OCI-LY1 (cell line): Measurements from ENCODE around the gene MSANTD4.

Experiments used
- EZH2 ChIP-seq: fragments of 200-600 bp; sonication (generic), shearing (Covaris generic); IDR thresholded peaks from 2 replicates; pipeline ENCODE4 v1.8.0; 2017; ENCODE audit warnings: borderline replicate concordance, mixed run types, mild to moderate bottlenecking, antibody characterized with exemption, low read length, moderate library complexity, mixed read lengths
- TF ChIP-seq, protein P1 (sequence below): fragments of 200-600 bp; sonication (generic), shearing (Covaris generic); IDR thresholded peaks from 2 replicates; pipeline ENCODE4 v1.5.1; 2017; ENCODE audit warnings: mild to moderate bottlenecking, antibody characterized with exemption, low read length, moderate library complexity, mixed read lengths

DNA sequence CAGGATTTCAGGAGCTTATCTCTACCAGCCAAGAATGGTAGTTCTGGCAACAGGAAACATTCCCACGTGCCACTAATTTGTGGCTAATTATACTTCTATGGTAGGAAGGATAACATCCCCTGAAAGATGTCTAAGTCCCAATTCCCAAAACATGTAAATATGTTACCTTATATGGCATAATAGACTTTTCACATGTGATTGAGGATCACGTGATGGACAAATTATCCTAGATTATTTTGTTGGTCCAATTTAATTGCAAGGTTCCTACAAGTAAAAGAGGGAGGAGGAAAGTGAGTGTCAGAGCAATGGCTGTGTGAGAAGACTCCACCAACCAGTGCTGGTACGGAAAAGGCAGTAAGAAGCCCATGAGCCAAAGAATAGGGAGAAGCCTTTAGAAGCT, 9.9 kb upstream of the MSANTD4 start:
- TF ChIP-seq, protein P1, sequence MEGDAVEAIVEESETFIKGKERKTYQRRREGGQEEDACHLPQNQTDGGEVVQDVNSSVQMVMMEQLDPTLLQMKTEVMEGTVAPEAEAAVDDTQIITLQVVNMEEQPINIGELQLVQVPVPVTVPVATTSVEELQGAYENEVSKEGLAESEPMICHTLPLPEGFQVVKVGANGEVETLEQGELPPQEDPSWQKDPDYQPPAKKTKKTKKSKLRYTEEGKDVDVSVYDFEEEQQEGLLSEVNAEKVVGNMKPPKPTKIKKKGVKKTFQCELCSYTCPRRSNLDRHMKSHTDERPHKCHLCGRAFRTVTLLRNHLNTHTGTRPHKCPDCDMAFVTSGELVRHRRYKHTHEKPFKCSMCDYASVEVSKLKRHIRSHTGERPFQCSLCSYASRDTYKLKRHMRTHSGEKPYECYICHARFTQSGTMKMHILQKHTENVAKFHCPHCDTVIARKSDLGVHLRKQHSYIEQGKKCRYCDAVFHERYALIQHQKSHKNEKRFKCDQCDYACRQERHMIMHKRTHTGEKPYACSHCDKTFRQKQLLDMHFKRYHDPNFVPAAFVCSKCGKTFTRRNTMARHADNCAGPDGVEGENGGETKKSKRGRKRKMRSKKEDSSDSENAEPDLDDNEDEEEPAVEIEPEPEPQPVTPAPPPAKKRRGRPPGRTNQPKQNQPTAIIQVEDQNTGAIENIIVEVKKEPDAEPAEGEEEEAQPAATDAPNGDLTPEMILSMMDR: no peak
- no peak for TF ChIP-seq EZH2
